Transverse colon (tissue), 4 donors: Measurements from ENCODE around the gene JMJD1C. TPM values are rescaled to one million over a fixed set of nuclear protein-coding genes. Genes with fewer than 3 reads are reported as not detected.

ENCODE experiments used
- DNase-seq: peaks from one replicate; pipeline ENCODE4 v3.0.0-alpha.2; 2019
- H3K27ac ChIP-seq, 4 donors: fragments of 200-600 bp; sonication (generic); 2 replicates each; pipeline ENCODE4 v1.5.1; 2016 to 2018; ENCODE audit warnings: inconsistent platforms in 4 of 4
- H3K27me3 ChIP-seq: fragments of 200-600 bp; sonication (generic); 2 replicates; pipeline ENCODE4 v1.5.1; 2017; ENCODE audit warnings: inconsistent platforms
- H3K36me3 ChIP-seq, 4 donors: fragments of 200-600 bp; sonication (generic); 2 replicates each; pipeline ENCODE4 v1.5.1; 2017 to 2019; ENCODE audit warnings: inconsistent platforms in 4 of 4
- H3K4me1 ChIP-seq, 4 donors: fragments of 200-600 bp; sonication (generic); 2 replicates each; pipeline ENCODE4 v1.5.1; 2017 to 2020; ENCODE audit warnings: inconsistent platforms in 4 of 4
- H3K4me3 ChIP-seq, 4 donors: fragments of 200-600 bp; sonication (generic); 1 replicate in 1 of 4; 2 replicates in 3 of 4; pipeline versions ENCODE4 v1.5.1 to v1.6.1; 2017 to 2019; ENCODE audit warnings: inconsistent platforms in 4 of 4
- H3K9me3 ChIP-seq, 2 donors: fragments of 200-600 bp; sonication (generic); 2 replicates each; pipeline ENCODE4 v1.5.1; 2017 to 2019; ENCODE audit warnings: inconsistent platforms in 2 of 2
- EP300 ChIP-seq: sonication (generic); formaldehyde crosslinking; IDR thresholded peaks from one replicate; pipeline ENCODE4 v1.6.1; 2017; ENCODE audit warnings: antibody characterized with exemption, low read depth
- POLR2A ChIP-seq: fragments of 450-650 bp; IDR thresholded peaks from one replicate; pipeline ENCODE4 v1.6.1; 2016; ENCODE audit warnings: antibody characterized with exemption, mild to moderate bottlenecking, moderate library complexity
- POLR2AphosphoS5 ChIP-seq, 3 donors: sonication (generic); formaldehyde crosslinking; IDR thresholded peaks; one replicate each; pipeline ENCODE4 v1.6.1; 2016; ENCODE audit warnings: antibody characterized with exemption in 3 of 3
- WGBS, 2 donors: methylation state at CpG; one replicate each; pipeline ENCODE4 v1.1.5; 2018; ENCODE audit warnings: low coverage in 1 of 2; 5-methylcytosine and 5-hydroxymethylcytosine counted together
- in situ Hi-C, 4 donors: fragments of 200-750 bp; cut with MboI; loops; one replicate each; pipeline versions ENCODE4 v1.15.0 to v1.15.1; 2017; ENCODE audit warnings: low sequenced_read_pairs in 3 of 4, low pct_ligation_motif_present in 1 of 4, low pct_unique_long_range_greater_than_20kb in 1 of 4
- intact Hi-C: fragments of 100-400 bp; cut with DNase I; formaldehyde crosslinking; loops from one replicate; pipeline ENCODE4 v1.15.1; 2023; ENCODE audit warnings: low total_unique reads
- total RNA-seq, 4 donors: library from RNA; depleted of rRNA; stranded (reverse); fragments of >200 nt; gene quantifications; one replicate each; pipeline ENCODE4 v1.1.0, GENCODE V29; 2016
- TF ChIP-seq, protein P1 (sequence below), 5 experiments: fragments of 200-600 bp in 3 of 5; fragments of 450-650 bp in 2 of 5; sonication (generic) in 3 of 5; IDR thresholded peaks; 1 replicate in 2 of 5; 2 replicates in 3 of 5; pipeline ENCODE4 v1.5.1; 2016 to 2017; ENCODE audit warnings: antibody characterized with exemption in 5 of 5, inconsistent platforms in 3 of 5, mild to moderate bottlenecking in 2 of 5, moderate library complexity in 1 of 5

JMJD1C gene
- total RNA-seq, 4 donors from 2014 or later = 56.7 to 128 (median 78.9) TPM

DNA sequence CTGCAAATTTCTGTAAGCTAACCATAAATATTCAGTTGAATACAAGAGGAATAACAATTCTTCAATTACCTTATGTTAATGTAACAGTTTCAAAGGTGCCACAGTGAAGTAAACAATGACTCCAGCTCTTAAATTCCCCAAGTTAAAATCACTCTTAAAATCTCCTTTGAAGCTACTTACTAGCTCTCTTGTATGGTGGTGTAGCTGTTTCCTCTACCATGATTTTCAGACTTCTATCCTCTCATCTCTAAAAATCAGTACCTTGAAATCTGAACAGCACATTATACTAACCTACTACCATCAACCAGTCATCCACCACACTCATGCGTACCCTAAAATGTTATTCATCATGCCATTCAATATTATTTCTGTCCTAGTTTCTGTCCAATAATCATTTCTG is 29.6 kb downstream of the JMJD1C start:
- H3K4me1 ChIP-seq = peaks cover 0 to 57% (median 22%) of the 10 kb centered on the region in 4 donors
- TF ChIP-seq, protein P1, sequence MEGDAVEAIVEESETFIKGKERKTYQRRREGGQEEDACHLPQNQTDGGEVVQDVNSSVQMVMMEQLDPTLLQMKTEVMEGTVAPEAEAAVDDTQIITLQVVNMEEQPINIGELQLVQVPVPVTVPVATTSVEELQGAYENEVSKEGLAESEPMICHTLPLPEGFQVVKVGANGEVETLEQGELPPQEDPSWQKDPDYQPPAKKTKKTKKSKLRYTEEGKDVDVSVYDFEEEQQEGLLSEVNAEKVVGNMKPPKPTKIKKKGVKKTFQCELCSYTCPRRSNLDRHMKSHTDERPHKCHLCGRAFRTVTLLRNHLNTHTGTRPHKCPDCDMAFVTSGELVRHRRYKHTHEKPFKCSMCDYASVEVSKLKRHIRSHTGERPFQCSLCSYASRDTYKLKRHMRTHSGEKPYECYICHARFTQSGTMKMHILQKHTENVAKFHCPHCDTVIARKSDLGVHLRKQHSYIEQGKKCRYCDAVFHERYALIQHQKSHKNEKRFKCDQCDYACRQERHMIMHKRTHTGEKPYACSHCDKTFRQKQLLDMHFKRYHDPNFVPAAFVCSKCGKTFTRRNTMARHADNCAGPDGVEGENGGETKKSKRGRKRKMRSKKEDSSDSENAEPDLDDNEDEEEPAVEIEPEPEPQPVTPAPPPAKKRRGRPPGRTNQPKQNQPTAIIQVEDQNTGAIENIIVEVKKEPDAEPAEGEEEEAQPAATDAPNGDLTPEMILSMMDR (IDR thresholded peaks at IDR 0.05) = no peak
- TF ChIP-seq EP300 (no peak), POLR2AphosphoS5 (IDR thresholded peaks at IDR 0.05) (no peak), POLR2A (no peak)

DNA sequence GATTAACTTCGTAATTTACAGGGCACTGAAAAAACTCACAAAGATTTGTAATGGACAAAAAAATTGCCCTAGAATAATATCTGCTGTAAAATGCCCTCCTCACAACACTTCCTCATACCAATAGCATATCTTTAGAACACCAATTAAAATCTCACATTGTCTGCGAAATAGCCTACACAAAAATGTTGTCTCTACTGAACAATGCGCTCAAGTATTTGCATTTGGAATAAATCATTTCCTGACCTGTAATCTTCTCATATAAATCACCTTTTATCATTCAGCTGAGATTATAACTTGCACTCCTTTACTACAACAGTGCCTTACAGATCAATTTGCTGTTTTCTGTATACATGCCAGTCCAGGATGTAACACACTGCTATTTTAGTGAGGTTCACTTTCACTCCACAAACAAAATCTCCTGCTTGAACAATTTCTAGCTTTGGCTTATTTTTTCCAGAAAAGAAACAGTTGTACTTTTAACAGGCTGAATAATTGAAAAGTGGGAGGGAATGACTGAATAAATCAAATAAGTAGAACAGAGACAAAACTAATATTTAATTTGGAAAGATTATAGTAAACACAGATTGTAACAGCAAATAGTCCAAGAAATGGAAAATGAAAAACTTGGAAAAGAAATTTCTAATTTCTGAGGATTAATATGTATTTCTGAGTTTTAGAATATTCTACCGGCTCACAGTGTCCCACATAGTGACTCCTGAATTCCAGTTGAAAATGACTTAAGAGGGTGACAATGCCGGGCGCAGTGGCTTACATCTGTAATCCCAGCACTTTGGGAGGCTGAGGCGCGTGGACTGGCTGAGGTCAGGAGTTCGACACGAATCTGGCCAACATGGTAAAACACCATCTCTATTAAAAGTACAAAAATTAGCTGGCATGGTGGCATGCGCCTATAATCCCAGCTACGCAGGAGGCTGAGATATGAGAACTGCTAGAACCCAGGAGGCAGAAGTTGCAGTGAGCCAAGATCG is 30.6 kb downstream of the JMJD1C start:
- Histone ChIP-seq H3K9me3 (no peaks in the 10 kb centered on the region), H3K36me3 (no peaks in the 10 kb centered on the region), H3K4me1 (peaks cover 1 to 61% (median 24%) of the 10 kb centered on the region in 4 donors), H3K27me3 (no peaks in the 10 kb centered on the region), H3K4me3 (no peak overlapping the region), H3K27ac (no peak overlapping the region)
- no peak for DNase-seq
- TF ChIP-seq, protein P1 (IDR thresholded peaks at IDR 0.05) = no peak
- WGBS, 2 donors = 81% methylated on average over 10 to 13 of the region's 13 CpGs
- in situ Hi-C loops (no loop called here), intact Hi-C loops (no loop called here)

More for the DNA sequence above, 29.6 kb downstream of the JMJD1C start:
- Histone ChIP-seq H3K27ac (no peak overlapping the region), H3K27me3 (no peaks in the 10 kb centered on the region), H3K4me3 (no peak overlapping the region), H3K36me3 (no peaks in the 10 kb centered on the region), H3K9me3 (no peaks in the 10 kb centered on the region)
- DNase-seq = no peak
- in situ Hi-C loops (no loop called here), intact Hi-C loops (no loop called here)
- 91 to 92% methylated on average over 1 of the region's 1 CpG for WGBS, 2 donors

DNA sequence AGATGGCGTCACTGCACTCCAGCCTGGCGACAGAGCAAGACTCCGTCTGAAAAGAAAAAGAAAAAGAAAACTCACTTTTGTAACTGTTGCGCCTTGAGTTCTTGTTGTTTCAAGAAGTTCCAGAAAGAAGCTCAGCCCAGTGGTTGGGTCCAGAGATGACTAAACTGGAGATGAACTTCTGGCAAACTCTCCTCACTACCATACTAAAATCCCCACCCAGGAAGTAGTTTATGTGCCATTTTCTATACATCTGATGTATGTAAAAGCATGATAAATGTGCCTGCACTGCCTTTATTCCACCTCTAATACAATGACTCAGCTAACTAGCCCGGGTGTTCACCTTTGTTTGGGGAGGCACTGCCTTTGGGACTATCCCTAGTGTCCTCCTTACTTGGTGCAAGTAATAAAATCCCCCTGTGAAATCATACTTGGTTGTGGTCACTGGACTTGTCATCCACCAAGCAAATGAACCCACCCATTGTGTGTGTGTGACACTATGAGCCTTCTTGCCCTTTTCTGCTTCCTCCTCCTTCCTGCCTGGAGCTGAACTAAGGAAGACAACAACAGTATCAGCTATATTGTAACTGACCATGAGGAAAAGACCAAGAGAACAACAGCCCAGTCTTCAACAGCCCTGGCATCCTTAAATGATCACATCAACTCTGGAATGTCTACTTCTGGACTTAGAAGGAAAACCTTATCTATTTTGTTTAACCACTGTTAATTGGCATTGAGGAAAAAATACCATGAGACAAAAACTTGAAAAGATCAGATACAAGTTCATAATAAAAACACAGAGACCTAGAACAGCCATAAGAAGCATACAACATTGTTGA is 33.6 kb downstream of the JMJD1C start:
- Histone ChIP-seq H3K4me1 (peaks cover 9 to 53% (median 24%) of the 10 kb centered on the region in 4 donors), H3K27ac (no peak overlapping the region), H3K9me3 (no peaks in the 10 kb centered on the region), H3K4me3 (no peak overlapping the region), H3K36me3 (no peaks in the 10 kb centered on the region), H3K27me3 (no peaks in the 10 kb centered on the region)
- DNase-seq = no peak
- intact Hi-C loops = no loop called here
- 91 to 93% methylated on average over 4 to 5 of the region's 5 CpGs for WGBS, 2 donors
- in situ Hi-C loops = no loop called here
- TF ChIP-seq POLR2A = no peak
- no peak for TF ChIP-seq POLR2AphosphoS5 (IDR thresholded peaks at IDR 0.05)
- TF ChIP-seq, protein P1 (IDR thresholded peaks at IDR 0.05) = no peak

DNA sequence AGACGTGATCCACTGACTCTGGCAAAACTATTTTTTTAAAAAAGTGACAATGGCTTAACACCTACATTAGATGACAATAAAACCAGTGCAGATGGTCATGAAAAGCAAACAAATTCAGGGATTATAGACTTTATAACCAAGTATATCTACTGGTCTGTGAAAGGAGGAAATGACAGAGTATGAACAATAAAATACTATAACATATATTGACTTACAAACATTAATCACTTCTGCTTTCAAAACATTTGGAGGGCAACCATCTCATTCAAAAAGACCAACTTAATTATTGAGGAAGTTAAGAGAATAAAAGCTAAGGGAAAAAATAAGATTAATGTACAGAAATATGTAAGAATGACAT is 34.8 kb downstream of the JMJD1C start:
- Histone ChIP-seq H3K4me3 (no peak overlapping the region), H3K36me3 (no peaks in the 10 kb centered on the region), H3K27me3 (no peaks in the 10 kb centered on the region), H3K27ac (peak overlapping the region in 2 of 4 donors; percentile 25 to 34), H3K9me3 (no peaks in the 10 kb centered on the region), H3K4me1 (peaks cover 9 to 53% (median 26%) of the 10 kb centered on the region in 4 donors)
- in situ Hi-C loops = no loop called here
- TF ChIP-seq POLR2AphosphoS5 (IDR thresholded peaks at IDR 0.05) (no peak), EP300 (no peak), POLR2A (no peak)
- TF ChIP-seq, protein P1 (IDR thresholded peaks at IDR 0.05) = no peak
- intact Hi-C loops = no loop called here
- 42 to 44% methylated on average over 1 of the region's 1 CpG for WGBS, 2 donors
- DNase-seq = no peak
